Stimulated activated CD4-positive, alpha-beta T cell treated with anti-CD3 and anti-CD28 coated beads, Interleukin-12 subunit alpha, Interleukin-12 subunit beta, amount 100 ng/mL, for 24 hours (primary cell): Measurements from ENCODE around the gene SYF2.
"Not testable (repeated sequence)": the region's sequence is repeated elsewhere in the genome, so short reads cannot be mapped to it uniquely, and the experiment has no call there.

Source experiments
- DNase-seq, 2 experiments: peaks; one replicate each; pipeline ENCODE4 v3.0.0-alpha.2; 2020; ENCODE audit warnings: low read depth in 2 of 2

Gene SYF2

DNA sequence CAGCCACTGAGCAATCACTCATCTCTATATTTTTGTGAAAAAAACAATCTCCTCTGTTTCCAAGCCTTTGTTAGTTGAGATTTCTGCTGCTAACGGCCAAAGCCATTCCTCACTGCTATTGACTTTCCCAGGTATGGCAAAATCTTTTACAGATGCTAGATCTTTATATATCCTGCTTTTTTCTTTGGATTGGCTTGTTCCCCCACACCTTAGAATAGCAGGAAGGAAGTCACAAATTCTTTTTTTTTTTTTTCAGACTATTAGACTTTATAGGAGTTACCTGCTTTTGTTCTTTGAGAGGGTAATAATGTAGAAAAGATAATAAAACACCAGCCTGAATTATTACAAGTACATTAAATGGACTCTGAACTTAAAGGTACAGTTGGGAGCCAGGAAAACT lies 24.2 kb downstream of the SYF2 start:
- no peak for DNase-seq

DNA sequence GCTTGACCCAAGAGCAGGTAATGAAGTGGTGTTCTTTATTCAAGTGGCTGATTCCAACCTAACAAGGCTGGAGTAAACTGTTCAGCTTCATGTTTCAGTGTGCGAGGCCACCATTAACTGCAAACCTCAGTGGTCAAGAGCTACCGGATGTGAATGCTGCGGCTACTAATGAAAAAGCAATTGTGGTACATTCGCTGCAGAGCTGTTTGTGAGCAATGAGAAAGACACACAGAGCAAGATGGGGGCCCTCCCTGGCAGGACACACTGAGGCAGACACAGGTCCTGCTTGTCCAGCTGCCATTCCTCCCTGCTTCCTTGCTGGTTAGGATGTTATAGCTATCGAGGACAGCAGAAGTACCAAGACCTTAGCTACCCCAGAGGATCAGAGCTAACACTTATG lies 26.1 kb downstream of the SYF2 start:
- DNase-seq, result no peak

DNA sequence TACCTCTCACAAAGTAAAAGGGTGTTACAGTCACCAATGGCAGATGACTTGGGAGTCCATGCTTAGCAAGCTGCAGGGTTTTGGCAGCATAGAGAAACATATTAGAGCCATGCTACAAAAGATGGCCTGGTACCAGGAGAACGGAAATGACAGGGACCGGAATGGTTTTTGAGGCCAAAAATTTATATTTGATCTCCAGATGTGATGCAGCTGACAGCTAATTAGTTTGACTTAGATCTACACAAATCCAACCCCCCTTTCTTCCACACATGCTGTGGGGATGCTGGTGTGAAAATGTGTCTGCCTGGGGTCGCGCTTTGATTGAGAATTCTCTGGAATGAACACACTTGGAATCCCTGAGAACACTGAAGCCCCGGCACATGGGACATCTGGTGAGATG lies 26.5 kb downstream of the SYF2 start:
- no peak for DNase-seq

DNA sequence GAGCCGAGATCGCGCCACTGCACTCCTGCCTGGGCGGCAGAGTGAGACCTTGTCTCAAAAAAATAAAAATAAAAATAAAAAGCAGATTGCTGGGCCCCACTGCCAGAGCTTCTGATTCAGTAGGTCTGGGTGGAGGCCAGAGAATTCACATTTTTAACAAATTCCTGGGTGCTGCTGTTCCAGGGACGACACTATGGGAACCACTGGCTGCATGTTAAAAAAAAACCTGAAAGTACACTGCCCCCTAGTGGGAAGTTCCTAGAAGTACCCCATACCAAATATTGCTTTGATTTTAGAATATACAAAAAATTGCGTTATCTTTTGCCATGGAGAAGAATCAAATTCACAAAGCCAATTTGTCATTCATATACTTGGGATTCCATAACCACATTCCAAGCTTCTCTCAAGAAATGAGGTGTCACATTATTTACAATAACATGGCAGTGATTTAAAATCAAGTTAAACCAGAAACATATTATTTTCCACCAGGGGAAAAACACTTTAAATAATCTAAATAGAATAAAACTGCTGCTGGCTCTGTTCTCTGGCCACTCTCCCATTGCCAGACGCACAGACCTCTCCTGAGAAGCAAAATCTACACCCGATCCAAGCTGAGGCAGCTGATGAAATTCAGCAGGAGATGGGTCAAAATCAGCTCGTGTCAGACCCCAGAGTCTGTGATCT lies 27.4 kb downstream of the SYF2 start:
- DNase-seq, result no peak

DNA sequence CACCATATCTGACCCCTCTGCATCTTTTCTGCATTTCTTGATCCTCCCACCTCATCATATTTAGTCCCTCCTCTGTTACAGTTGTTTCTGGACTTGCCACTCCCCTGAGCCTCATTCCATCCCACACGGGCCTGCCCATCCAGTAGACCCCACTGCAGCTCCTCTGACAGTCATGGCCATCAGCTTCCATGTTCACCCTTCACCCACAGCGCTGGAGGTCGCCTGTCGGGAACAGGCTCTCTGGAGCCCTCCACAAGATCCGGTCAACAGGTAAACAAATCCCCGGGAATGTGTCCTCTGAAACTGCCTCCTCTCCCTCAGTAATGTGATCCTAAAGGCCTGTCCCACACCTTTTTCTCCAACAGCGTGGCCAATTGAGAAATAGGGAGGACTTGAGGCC lies 31.3 kb downstream of the SYF2 start:
- no peak for DNase-seq

DNA sequence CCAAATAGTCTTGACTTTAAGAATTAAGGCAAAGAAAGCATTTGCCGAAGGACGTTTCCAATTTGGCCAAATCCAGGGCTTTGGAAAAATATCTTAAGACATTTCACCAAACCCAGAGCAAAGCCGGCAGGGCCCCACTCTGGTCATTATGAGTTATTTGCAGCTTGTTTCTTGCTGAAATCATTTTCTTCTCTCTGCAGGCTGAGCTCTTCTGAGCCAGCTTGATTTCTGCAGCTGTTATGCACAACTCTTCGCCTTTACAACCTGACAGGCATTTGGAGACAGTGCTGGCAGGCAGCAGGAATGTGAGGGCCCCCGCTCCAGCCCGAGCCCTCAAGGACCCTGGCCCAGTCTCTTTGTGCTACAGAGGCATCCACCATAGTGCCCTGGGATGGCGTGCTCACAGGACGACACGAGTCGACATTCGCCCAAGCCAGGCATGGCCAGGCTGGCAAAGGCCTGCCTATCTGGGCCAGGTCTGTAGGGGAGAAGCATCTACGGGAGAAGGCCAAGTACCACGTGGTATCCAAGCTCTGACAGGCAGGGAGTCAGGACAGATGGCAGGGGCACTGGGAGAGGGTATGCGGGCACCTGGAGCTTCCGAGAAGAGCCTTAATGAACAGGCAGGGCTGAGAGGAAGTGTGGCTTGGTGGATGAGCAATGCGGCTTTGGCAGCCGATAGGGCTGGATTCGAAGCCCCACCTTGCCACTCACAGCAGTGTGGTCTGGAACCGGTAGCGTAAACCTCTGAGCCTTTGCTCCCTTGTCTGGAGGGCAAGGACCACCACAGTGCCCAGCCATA lies 32.3 kb downstream of the SYF2 start:
- no peak for DNase-seq

DNA sequence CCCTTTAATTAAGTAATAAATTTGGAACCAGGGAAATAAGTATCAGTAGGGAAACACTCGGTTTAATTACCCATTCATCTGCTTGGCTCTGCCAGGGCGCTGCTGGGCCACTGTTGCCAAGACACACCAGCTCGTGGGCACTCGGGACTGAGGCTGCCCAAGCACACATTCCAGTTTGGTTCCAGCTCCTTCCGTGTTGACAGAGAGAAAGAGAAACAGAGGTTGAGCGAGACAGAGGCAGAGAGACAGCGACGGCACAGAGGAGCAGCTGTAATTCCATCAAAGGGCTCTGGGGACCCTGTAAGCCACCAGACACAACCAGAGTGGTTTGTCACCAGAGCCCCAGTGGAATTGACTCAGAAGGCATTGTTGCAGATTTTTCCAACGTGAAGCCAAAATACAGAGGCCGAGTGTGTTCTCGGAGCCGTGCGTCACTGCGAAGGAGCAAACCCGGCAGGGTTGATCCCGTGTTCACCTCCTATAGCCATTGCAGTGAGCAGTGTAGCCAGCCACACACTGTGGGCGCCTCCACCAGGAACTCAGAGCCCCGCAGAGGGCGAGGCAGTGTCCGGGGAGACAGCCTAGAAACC lies 33.5 kb downstream of the SYF2 start:
- DNase-seq, result no peak

DNA sequence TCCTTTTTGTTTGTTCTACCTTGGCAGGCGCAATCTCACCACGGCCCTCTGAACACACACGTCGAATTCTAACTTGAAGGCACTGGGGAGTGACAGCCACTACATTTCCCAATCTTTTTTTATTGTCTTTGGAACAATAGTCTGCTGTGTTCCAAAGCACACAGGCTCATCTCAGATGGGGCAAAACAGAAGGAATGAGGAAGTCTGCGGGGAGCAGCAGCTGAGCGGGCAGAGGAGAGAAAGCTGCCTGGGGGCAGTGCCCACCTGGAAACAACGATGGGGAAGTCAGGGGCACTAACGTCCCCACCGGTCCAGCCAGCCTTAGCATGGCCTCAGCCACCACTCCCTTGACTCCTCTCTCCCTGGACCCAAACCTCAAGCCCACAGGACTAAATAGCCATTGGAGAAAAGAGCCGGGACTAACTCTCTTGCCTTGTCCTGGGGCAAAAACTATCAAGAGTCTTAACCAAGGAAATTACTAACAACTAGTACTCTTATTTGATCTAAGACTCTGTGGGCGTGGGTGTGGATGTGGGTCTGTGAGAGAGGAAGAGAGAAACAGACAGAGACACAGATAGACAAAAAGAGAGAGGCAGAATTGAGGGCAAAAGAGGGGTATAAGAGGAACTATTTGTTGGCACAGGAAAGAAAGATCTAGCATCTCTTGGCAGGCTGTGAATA lies 34.2 kb downstream of the SYF2 start:
- no peak for DNase-seq

DNA sequence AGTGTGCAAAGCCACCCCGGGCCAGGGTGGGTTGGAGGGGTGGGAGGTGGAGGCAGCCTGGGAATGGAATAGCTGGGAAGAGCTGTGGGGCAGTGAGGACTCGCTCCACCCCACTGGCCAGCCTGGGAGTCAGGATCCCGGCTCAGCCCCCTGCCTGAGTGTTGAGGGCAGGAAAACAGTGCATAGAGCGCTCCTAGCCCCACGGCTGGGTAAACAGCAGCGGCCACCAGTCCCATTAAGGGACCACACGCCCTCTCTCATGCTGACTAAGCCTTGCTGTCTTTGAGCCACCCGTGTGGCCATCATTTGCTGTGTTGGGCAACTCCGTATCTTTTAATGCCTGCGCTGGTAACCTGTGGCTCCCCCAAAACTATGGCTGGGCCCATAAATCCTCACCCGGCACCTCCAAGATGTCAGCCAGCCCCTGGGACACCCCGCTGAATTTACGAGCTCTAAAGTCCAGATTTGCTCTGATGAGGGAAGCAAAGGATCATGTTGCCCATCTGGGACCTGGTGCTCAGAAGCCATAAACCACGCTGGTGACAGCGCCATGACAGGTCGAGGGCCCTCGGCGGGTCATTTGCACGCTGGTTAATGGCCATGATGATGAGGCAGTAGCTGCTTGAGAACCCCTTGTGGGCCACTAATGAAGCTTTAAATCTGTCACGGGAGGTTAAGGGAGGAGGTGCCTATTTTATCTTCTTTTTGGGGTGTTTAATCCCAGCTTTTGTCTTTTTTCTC lies 34.9 kb downstream of the SYF2 start:
- no peak for DNase-seq

DNA sequence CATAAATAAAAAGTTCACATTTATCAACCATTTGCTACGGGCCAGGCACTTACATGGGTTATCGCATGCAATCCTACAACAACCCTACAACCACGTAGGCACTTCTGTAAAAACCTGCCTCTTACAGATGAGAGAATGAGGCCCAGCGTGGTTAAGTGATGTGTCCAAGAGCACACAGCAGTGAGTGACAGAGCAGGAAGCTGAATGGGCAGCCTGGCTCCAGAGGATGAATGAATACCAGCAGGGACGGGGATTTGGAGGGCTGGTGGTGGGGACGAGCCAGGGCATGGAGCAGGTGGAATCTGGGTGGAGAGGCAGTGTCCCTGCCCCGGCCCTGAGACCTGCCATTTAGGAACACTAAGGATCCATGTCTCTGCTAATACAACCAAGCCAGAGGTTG lies 35.5 kb downstream of the SYF2 start:
- DNase-seq, result no peak

DNA sequence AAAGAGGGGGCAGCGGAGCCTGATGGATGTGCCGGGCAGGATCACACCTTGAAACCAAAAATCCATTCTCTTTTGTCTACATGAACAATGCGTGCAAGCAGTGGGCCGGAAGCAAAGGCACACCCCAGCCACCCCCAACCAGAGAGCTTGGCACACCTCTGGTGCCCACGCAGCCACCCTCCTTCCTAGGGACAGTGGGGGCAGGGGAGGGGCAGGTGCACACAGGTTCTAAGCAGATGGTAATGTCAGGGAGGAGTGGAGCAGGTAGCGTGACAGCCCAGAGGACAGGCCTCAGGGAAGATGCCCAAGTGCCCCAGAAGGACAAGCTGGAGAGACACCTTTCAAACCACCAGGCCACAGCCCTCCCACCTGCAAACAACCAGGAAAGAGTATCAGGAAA lies 36.5 kb downstream of the SYF2 start:
- DNase-seq, result no peak

DNA sequence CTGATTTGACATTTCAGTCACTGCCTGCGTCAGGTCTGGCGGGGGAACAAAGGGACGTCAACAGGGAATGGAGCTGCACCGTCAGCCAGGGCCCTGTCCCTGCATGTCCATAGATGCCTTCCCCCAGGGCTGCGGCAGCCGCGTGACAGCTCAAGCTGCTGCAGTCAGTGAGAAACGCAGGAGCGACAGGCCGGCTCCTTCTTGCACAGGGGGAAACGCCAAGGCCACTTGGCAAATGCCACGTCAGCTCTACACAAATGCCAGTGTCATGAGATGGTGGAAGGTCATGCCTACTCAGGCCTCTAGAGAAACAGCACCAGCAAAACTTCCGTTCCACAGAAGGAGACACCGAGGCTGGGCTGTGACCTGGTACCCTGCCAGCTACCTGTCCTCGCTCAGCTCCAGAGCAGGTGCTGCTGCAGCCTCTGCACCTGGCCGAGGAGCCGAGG lies 37.7 kb downstream of the SYF2 start:
- DNase-seq, result no peak

DNA sequence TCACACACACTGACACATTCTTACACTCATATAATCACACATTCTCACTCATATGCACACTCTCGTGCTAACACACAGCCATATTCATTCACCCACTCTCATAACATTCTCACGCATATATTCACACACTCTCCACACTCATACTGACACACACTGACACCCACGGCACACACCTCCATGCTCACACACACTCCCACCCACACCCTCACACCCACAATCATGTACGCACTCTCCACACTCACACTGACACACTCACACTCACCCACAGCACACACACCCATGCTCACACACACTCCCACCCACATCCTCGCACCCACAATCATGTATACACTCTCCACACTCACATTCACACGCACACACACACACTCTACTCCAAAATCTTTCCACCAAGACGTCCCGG lies 38.2 kb downstream of the SYF2 start:
- no peak for DNase-seq

DNA sequence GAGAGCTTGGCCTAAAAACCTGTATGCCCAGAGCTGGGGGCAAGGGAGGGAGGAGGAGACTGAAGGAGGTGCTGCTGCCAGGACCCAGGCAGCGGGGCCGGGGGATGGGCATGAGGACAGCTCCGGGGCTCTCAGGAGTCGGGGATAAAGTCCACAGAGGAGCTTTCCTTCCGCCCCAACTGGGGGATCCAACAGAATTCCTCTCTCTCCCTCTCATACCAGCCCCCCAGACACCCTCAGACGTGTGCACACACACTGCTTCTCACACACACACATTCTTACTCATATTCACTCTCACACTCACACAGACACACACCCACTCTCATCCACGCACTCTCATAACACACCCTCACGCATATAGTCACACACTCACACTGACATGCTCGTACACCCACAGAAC lies 39.1 kb downstream of the SYF2 start:
- no peak for DNase-seq

DNA sequence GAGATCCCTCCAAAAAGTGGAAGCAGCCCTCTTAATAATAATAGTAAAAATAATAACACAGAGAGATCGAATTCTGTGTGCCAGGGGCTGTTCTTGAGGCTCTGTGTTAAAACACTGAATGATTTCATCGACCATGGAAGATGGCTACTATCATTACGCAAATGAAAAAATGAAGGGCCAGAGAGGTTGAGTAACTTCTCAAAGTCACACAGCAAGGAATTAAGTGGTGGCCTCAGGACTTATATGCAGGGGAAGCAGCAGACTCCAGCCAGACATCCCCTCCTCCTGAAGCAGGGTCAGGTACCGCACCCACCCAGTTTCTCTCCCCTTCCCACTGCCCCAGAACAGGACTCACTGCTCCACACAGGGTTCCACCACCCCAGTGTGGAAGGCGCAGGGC lies 40.1 kb downstream of the SYF2 start:
- DNase-seq, result no peak

DNA sequence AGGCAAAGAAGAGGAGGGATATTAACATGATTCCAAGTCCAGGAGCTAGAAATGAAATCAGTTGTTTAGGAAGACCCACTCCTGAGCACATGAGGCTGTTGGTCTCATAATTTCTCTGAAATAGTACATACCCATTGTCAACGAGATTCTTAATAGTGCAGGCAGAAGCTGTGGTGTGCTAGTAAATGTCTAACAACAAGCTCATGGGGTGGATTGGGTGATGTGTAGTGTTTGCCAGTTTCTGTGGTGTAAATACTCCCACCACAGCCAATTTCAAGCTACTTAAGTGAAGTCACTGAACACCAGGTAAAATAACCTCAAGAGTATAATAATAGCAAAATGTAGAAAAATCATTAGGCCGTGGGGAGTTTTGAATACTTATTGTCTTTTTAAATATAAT lies 42.0 kb downstream of the SYF2 start:
- DNase-seq, result no peak

DNA sequence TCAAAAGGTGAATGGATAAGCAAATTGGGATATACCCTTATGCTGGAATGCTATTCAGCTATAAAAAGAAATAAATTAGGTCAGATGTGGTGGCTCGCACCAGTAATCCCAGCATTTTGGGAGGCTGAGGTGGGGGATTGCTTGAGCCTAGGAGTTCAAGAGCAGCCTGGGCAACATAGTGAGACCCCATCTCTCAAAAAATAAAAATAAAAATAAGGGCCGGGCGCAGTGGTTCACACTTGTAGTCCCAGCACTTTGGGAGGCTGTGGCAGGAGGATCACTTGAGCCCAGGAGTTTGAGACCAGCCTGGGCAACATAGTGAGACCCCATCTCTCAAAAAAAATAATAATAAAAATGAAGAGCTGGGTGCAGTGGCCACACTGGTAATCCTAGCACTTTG lies 44.4 kb downstream of the SYF2 start:
- DNase-seq, result not testable (repeated sequence)

DNA sequence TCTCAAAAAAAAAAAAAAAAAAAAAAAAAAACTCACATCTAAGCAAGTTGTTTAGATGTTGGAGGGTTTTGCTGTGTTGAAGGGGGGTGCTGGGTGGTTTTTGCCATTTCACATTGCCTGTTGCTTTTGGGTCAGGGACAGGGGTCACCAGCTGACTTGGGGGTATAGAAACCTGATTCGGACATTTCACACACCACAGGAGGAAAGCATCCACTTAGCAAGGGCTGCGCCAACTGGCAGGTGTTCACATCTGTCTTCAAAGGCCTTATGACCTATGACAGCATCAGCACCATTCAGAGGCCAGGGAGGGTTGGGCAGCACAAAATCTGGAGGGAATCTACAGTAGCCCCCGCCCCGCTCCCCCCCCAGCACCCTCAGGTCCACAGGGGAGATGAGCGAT lies 45.2 kb downstream of the SYF2 start:
- DNase-seq, result no peak

DNA sequence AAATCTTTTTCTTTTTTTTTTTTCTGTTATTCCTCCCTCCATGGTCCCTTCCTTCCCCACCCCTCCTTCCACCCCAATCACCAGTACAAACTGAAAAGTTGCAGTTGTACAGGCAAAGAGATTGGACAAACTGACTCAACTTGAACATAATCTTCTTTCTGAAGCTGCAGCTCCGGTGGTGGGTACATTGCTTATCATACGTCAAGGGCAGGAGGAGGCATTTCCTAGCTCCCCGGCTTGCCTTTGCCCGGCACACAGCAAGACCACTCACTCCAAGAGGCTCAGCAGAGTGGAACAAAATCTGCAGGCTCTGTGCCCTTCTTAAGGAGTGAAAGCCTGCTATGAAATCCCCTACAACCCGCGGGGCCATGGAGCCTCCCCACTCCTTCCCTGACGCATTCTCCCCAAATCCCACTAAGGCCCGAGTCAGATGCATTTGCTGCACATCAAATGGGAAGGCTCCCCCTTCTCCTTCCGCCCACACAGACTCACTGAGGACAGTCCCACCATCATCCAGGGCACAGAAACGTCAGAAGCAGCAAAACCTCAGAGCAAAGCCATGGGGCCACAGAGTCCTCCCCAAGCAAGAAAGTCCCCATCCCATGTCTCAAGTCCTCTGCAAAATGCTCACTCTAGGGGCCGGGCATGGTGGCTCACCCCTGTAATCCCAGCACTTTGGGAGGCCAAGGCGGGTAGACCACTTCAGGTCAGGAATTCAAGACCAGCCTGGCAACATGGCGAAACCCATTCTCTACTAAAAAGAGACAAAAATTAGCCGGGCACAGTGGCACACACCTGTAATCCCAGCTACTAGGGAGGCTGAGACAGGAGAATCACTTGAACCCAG lies 45.9 kb downstream of the SYF2 start:
- DNase-seq, result no peak

DNA sequence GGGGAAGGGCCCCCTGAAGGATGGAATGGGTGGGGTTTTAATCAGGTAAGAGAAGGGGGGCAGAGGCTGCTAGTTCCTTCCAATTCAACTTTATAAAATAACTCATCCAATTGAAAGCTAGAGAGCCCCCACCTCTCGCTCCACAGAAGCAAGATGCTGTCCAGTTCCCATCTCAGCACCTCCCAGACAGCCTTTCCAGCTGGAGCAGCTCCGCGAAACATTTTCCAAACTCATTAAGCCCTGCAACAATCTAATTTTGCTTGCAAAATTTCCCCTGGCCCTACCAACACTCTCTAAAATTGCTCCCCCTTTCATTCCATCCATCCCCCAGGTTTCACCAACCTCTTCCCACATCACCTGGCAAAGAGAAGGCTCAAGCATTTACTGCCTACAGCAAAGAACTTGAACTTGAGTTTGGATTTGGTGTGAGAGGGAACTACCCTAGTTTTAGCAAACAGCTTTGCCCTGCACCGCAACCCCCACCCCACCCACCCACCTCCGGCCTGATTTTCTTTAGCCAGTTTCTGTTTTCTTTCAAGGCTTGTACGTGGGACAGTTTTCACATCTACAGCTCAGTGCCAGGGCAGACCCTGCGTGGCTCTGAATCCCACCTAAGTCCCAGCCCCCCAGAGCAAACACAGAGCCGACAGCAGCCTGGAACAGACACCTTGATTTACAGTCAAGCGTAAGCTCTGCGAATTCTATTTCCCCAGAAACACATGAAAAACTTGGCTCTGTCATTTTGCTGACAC lies 46.7 kb downstream of the SYF2 start:
- DNase-seq, result no peak
